ENCODE data around the gene CYP4X1.
"Not testable (repeated sequence)": the region's sequence is repeated elsewhere in the genome, so short reads cannot be mapped to it uniquely, and the experiment has no call there.

Gene CYP4X1

GRCh38 chr1:47069509-47069908, 46.0 kb downstream of the CYP4X1 start:
- DNase-seq (ENCODE audit: low read depth): not testable (repeated sequence)

DNA sequence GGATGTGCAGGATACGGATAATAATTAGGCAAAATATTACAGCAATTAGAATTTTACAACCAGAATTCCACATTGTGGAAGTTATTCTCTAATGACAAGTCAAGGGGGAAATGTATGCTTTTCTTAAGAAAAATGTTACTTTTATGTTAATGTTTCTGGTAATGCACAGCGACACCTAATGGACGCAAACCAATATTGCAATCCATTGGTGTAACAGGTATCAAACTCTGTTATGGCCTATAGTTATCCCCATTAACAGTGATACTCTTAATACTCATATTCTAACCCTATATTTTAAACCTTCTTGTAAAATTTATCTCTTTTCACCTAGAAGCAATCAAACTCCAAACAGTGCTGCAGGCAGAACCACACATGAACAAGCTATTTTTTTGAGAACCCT, 65.9 kb downstream of the CYP4X1 start:
- not testable (repeated sequence) for DNase-seq (ENCODE audit: low read depth)

- not testable (repeated sequence) for DNase-seq (ENCODE audit: low read depth)
These were observed 68.0 kb downstream of the CYP4X1 start for GRCh38 chr1:47091476-47091875.
